ENCODE data around the gene C17orf58.

- no peak for TF ChIP-seq CTCF (IDR thresholded peaks at IDR 0.05; ENCODE audit: insufficient read depth, low read length)
- TF ChIP-seq POLR2AphosphoS5 (IDR thresholded peaks at IDR 0.05; ENCODE audit: low read depth), result no peak
- no peak for TF ChIP-seq REST (IDR thresholded peaks at IDR 0.05; ENCODE audit: insufficient replicate concordance, low read depth)
These were observed 18.9 kb upstream of the C17orf58 start for GRCh38 chr17:68015081-68015723.

Measured in HL-60 (cell line).